Breast epithelium (tissue), 3 donors: ENCODE results near the gene PEX7.

Experiments
- POLR2A ChIP-seq: fragments of 450-650 bp; IDR thresholded peaks from one replicate; pipeline ENCODE4 v1.6.1; 2016; ENCODE audit warnings: antibody characterized with exemption, mild to moderate bottlenecking, moderate library complexity
- TF ChIP-seq, protein P1 (sequence below), 3 donors: fragments of 450-650 bp; IDR thresholded peaks; one replicate each; pipeline ENCODE4 v1.5.1; 2016 to 2017; ENCODE audit warnings: antibody characterized with exemption in 3 of 3, mild to moderate bottlenecking in 3 of 3, moderate library complexity in 3 of 3

GRCh38 chr6:136772685-136773472 lies 49.5 kb upstream of the PEX7 start:
- TF ChIP-seq POLR2A = no peak
- TF ChIP-seq, protein P1, sequence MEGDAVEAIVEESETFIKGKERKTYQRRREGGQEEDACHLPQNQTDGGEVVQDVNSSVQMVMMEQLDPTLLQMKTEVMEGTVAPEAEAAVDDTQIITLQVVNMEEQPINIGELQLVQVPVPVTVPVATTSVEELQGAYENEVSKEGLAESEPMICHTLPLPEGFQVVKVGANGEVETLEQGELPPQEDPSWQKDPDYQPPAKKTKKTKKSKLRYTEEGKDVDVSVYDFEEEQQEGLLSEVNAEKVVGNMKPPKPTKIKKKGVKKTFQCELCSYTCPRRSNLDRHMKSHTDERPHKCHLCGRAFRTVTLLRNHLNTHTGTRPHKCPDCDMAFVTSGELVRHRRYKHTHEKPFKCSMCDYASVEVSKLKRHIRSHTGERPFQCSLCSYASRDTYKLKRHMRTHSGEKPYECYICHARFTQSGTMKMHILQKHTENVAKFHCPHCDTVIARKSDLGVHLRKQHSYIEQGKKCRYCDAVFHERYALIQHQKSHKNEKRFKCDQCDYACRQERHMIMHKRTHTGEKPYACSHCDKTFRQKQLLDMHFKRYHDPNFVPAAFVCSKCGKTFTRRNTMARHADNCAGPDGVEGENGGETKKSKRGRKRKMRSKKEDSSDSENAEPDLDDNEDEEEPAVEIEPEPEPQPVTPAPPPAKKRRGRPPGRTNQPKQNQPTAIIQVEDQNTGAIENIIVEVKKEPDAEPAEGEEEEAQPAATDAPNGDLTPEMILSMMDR (IDR thresholded peaks at IDR 0.05) = no peak
